ENCODE results near the gene HNRNPL. TPM values are rescaled to one million over a fixed set of nuclear protein-coding genes. Genes with fewer than 3 reads are reported as not detected.

Gene HNRNPL
- total and polyA plus RNA-seq, 2 of the 8 experiments (the other 6 are each of a cell fraction or from before 2014, with no cell fraction given): 404 to 779 TPM

DNA sequence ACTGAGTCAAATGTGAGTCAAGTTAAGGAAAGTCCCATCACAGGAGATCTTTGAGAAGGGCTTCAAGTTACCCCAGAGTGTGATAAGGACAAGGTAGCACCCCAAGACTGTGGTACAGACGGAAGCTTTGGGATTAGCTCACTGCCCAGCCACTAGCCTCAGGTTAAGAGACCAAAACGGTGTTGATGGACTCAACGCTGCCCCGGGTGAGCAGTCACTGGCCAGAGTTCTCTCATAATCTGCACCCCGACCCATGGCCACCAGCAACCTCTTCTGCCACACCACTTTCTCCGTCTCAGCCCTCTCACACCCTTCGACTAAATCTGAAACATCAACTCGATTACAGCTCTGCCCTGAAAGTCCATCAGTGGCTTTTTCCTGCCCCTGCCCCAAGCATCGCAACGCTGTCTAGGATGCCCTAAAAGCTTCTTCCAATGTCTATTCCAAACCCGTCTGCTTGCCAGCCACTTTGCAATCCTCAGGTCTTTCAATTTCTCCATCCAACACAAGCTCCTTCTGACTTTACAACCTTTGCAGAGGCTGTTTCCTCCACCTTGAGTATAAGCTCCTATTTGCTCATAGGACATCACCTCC is 5.6 kb downstream of the HNRNPL start:
- Histone ChIP-seq H3K23me2 (ENCODE audit: low read depth, low read length) (peaks cover 9% of the 10 kb centered on the region), H3K79me1 (ENCODE audit: low read depth, low read length) (peaks cover 19% of the 10 kb centered on the region; the same call in 1 of the 2 replicates), H3K4me1 (replicated peaks in 1 of 4; ENCODE audit: control insufficient read depth in 3 of 4, insufficient read depth in 4 of 4, low read length in 3 of 4) (peaks cover 2 to 9% (median 3%) of the 10 kb centered on the region in 4 experiments; a peak in 4 of 7 replicates), H4K8ac (ENCODE audit: extremely low read depth, insufficient read depth, low read length) (no peak overlapping the region), H3K14ac (ENCODE audit: insufficient read length) (no peak overlapping the region), H3K4me3 (ENCODE audit: extremely low read depth in 1 of 4, insufficient read depth in 2 of 4, low read depth in 3 of 4, low read length in 4 of 4) (no peak overlapping the region), H2BK5ac (ENCODE audit: low read depth, low read length) (no peak overlapping the region), H3K27me3 (replicated peaks in 1 of 4; ENCODE audit: control insufficient read depth in 3 of 4, extremely low read depth in 1 of 4, insufficient read depth in 3 of 4, low read length in 3 of 4) (no peaks in the 10 kb centered on the region; a peak in 1 of 7 replicates), H4K91ac (replicated peaks; ENCODE audit: insufficient read length, low read length) (no peak overlapping the region), H2BK15ac (ENCODE audit: low read length) (no peak overlapping the region), H3K9me3 (ENCODE audit: insufficient read depth in 2 of 2, low read depth in 1 of 2, low read length in 1 of 2) (no peaks in the 10 kb centered on the region), H3K27ac (ENCODE audit: low read depth, low read length) (no peak overlapping the region; the same call in 1 of the 2 replicates), H3K36me3 (ENCODE audit: control insufficient read depth in 2 of 4, insufficient read depth in 4 of 4, low read length in 3 of 4) (peaks cover 71 to 98% (median 85%) of the 10 kb centered on the region in 4 experiments), H2AK5ac (ENCODE audit: low read depth, low read length) (no peak overlapping the region), H3K9ac (replicated peaks in 1 of 4; ENCODE audit: extremely low read depth in 1 of 4, low read depth in 3 of 4, low read length in 3 of 4) (no peak overlapping the region; a peak in 1 of 7 replicates), H3K23ac (ENCODE audit: insufficient read length) (no peak overlapping the region), H2BK12ac (ENCODE audit: low read depth, low read length) (no peak overlapping the region), H2AFZ (ENCODE audit: low read length) (no peak overlapping the region), H2BK20ac (ENCODE audit: low read length) (no peak overlapping the region), H4K5ac (ENCODE audit: insufficient read length, low read depth, low read length) (no peak overlapping the region), H3K4ac (replicated peaks; ENCODE audit: insufficient read length, low read depth, low read length) (no peak overlapping the region), H3K4me2 (ENCODE audit: insufficient read depth in 1 of 2, low read depth in 2 of 2, low read length in 2 of 2) (no peak overlapping the region), H3K18ac (ENCODE audit: extremely low read depth, low read length) (no peak overlapping the region), H3K56ac (replicated peaks; ENCODE audit: insufficient read length, low read depth, low read length) (no peak overlapping the region), H2BK120ac (replicated peaks; ENCODE audit: low read depth, low read length) (no peak overlapping the region), H3K79me2 (ENCODE audit: control insufficient read depth in 1 of 2, insufficient read depth in 2 of 2, low read length in 2 of 2) (peaks cover 22 to 76% of the 10 kb centered on the region in 2 experiments), H4K20me1 (replicated peaks in 1 of 2; ENCODE audit: control insufficient read depth in 1 of 2, insufficient read depth in 2 of 2, low read length in 2 of 2) (peaks cover 43 to 57% of the 10 kb centered on the region in 2 experiments)
- ChIA-PET POLR2A (ENCODE audit: partially characterized antibody) (interaction anchor here (0.7 to 8.3 kb wide), 14 partner anchors 10 to 121 kb away, joined by 3 to 376 read pairs (median 4); partner anchors contain the start of genes ECH1 and RINL), CTCF (ENCODE audit: partially characterized antibody) (interaction anchor here (0.9 to 1.3 kb wide), 2 partner anchors 9 to 25 kb away, joined by 3 to 4 read pairs; no protein-coding TSS in a partner anchor)
- FAIRE-seq (no peak), DNase-seq (ENCODE audit: low read depth in 1 of 2, low spot score in 2 of 2) (no peak)
- 93% methylated on average over 11 of the region's 11 CpGs; no CpG with 5 or more reads in 1 of the 2 experiments for WGBS, 2 experiments (ENCODE audit: extremely low coverage in 1 of 2, insufficient coverage in 1 of 2, insufficient read length in 1 of 2, insufficient replicate concordance in 2 of 2, low coverage in 1 of 2, low lambda C conversion rate in 2 of 2, missing lambda C conversion rate in 1 of 2)
- TF ChIP-seq RAD21 (IDR thresholded peaks at IDR 0.05 in 1 of 2, conservative IDR thresholded peaks at IDR 0.05 in 1 of 2; ENCODE audit: low read depth in 2 of 2, low read length in 2 of 2) (no peak), POLR2A (IDR thresholded peaks at IDR 0.05; ENCODE audit: control extremely low read depth in 1 of 2, low read depth in 2 of 2, low read length in 2 of 2) (peak; percentile 24 to 48), POLR2AphosphoS5 (IDR thresholded peaks at IDR 0.05; ENCODE audit: low read depth, low read length) (peak; percentile 68)

All from H1 (cell line).